PC-9 (cell line): Measurements from ENCODE around the gene STX7.

Source experiments
- EZH2 ChIP-seq: fragments of 200-600 bp; sonication (generic); IDR thresholded peaks from 2 replicates; pipeline ENCODE4 v1.8.0; 2017; ENCODE audit warnings: antibody characterized with exemption, low read depth
- TF ChIP-seq, protein P1 (sequence below): fragments of 200-600 bp; sonication (generic); conservative IDR thresholded peaks from 2 replicates; pipeline ENCODE4 v1.6.1; 2017; ENCODE audit warnings: mixed run types, antibody characterized with exemption, mild to moderate bottlenecking, moderate library complexity

DNA sequence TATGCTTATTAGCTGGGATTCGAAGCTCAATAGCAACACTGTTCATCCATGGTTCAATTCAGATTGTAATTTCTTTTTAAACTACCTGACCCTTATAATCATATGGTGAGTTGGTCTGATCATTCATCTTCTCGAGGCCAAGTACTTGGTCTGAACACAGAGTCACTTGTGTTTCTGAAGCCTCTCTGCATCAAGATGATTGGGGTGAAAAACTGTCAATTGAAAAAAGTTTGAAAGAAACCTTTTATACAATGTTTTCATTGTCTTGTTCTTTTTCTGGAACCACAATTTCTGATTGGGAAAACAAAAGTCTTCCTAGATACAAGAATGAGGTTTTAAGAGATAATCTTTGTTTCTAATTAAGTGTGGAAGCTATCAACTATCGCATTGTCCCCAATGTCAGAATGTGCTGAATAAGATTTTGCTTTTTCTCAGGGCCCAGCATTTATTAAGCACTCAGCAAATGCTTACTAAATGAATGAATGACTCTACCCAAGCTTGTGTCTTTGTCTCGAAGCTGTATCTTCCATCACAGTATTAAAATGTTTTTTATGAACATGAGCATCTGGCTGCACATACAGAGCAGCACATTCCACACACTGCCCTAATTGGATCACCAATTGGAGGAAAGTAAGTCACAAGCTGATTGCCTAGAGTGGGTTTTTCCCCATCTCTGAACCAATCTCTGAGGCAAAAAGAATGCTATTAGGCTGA is 66.6 kb downstream of the STX7 start:
- TF ChIP-seq, protein P1, sequence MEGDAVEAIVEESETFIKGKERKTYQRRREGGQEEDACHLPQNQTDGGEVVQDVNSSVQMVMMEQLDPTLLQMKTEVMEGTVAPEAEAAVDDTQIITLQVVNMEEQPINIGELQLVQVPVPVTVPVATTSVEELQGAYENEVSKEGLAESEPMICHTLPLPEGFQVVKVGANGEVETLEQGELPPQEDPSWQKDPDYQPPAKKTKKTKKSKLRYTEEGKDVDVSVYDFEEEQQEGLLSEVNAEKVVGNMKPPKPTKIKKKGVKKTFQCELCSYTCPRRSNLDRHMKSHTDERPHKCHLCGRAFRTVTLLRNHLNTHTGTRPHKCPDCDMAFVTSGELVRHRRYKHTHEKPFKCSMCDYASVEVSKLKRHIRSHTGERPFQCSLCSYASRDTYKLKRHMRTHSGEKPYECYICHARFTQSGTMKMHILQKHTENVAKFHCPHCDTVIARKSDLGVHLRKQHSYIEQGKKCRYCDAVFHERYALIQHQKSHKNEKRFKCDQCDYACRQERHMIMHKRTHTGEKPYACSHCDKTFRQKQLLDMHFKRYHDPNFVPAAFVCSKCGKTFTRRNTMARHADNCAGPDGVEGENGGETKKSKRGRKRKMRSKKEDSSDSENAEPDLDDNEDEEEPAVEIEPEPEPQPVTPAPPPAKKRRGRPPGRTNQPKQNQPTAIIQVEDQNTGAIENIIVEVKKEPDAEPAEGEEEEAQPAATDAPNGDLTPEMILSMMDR = no peak
- TF ChIP-seq EZH2 = no peak
